ENCODE data around the gene POLRMT.

POLRMT gene

DNA sequence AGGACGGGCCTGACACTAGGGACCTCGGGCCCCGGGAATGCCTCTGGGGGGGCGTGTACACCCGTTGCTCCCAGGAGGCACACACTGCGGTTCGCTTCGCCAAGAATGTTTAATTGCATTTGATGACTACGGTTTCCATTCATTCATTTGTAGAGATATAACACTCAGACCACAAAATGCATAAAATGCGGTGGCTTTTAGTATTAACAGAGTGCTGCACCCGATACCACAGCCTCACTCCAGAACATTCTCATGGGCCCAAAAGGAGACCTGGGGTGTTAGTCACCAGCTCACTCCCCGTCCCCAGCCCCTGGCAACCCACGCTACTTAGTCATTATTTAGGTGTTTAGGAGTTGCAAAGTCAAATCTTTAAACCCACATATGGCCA, 21.9 kb downstream of the POLRMT start:
- Histone ChIP-seq H3K79me2 (no peaks in the 10 kb centered on the region), H3K4me2 (ENCODE audit: low read length) (no peak overlapping the region), H3K9me3 (ENCODE audit: control insufficient read depth, low read length) (no peaks in the 10 kb centered on the region), H3K4me1 (no peaks in the 10 kb centered on the region), H3K27me3 (ENCODE audit: control insufficient read depth, insufficient read depth, low read length) (no peaks in the 10 kb centered on the region), H3K4me3 (ENCODE audit: low read depth, low read length) (no peak overlapping the region), H3K27ac (no peak overlapping the region), H3K9ac (no peak overlapping the region), H3K36me3 (ENCODE audit: control insufficient read depth, insufficient read depth, low read length) (no peaks in the 10 kb centered on the region), H2AFZ (no peak overlapping the region)
- TF ChIP-seq, protein P1, sequence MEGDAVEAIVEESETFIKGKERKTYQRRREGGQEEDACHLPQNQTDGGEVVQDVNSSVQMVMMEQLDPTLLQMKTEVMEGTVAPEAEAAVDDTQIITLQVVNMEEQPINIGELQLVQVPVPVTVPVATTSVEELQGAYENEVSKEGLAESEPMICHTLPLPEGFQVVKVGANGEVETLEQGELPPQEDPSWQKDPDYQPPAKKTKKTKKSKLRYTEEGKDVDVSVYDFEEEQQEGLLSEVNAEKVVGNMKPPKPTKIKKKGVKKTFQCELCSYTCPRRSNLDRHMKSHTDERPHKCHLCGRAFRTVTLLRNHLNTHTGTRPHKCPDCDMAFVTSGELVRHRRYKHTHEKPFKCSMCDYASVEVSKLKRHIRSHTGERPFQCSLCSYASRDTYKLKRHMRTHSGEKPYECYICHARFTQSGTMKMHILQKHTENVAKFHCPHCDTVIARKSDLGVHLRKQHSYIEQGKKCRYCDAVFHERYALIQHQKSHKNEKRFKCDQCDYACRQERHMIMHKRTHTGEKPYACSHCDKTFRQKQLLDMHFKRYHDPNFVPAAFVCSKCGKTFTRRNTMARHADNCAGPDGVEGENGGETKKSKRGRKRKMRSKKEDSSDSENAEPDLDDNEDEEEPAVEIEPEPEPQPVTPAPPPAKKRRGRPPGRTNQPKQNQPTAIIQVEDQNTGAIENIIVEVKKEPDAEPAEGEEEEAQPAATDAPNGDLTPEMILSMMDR (IDR thresholded peaks at IDR 0.05), result no peak

DNA sequence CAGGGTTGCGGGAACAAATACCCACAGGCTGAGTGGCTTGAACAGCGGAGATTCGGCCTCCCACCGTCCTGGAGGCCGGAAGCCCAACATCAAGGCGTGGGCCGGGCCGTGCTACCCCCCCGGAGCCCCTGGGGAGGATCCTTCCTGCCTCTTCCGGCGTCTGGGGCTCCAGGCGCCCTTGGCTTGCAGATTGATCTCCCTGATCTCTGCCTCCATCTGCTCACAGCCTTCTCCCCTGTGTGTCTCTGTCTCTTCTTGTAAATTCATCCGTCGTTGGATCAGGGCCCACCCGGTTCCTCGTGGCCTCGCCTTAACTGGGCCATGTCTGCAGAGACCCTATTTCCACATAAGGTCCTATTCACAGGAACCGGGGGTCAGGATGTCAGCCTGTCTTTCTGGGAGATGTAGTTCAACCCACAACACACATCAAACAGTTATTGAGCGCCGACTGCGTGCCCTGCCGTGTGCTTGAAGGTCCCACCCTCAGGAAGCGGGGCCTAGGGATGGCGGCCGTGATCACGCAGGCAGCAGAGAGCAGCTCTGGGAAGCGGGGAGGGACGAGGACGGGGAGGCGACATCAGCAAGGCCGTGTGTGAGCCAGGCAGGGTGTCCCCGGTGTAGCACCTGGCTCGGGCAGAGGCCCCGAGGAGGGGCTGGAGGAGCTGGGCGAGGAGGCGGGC, 22.4 kb downstream of the POLRMT start:
- H3K9ac ChIP-seq, result no peak overlapping the region
- H3K27ac ChIP-seq, result peak overlapping the region; percentile 16

DNA sequence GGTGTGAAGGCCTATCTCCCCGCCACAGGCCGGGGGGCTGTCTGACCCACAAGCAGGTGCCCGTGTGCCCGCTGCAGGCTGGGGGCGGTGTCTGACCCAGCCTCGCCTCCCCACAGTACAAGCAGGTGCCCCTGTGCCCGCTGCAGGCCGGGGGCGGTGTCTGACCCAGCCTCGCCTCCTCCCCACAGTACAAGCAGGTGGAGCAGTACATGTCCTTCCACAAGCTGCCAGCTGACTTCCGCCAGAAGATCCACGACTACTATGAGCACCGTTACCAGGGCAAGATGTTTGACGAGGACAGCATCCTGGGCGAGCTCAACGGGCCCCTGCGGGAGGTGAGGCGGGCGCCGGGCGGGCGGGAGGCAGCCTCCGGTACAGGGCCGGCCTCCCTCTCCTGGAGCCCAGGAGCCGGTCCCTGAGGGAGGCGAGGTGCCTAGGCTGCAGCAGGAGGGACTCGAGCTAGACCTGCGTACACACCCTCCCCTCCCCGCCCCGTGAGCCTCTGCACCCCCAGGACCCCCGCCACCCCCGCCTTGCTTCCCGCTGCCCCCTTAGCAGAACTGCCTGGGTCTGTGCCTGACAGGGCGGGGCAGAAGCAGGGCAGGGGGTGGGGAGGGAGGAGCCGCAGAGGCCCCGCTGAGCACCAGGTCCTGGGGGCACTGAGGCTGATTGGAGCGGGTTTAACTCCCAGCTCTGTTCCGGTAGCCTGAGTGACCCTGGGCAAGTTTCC, 23.1 kb downstream of the POLRMT start:
- H3K36me3 ChIP-seq (ENCODE audit: control insufficient read depth, insufficient read depth, low read length), result no peaks in the 10 kb centered on the region
- no peak overlapping the region for H3K27ac ChIP-seq
- no peak overlapping the region for H3K4me3 ChIP-seq (ENCODE audit: low read depth, low read length)
- H3K9ac ChIP-seq, result no peak overlapping the region
- no peaks in the 10 kb centered on the region for H3K27me3 ChIP-seq (ENCODE audit: control insufficient read depth, insufficient read depth, low read length)
- no peak overlapping the region for H2AFZ ChIP-seq
- no peaks in the 10 kb centered on the region for H3K9me3 ChIP-seq (ENCODE audit: control insufficient read depth, low read length)
- TF ChIP-seq, protein P1 (IDR thresholded peaks at IDR 0.05), result no peak
- no peak overlapping the region for H3K4me2 ChIP-seq (ENCODE audit: low read length)
- H3K4me1 ChIP-seq, result no peaks in the 10 kb centered on the region
- H3K79me2 ChIP-seq, result no peaks in the 10 kb centered on the region

More for the DNA sequence above, 22.4 kb downstream of the POLRMT start:
- TF ChIP-seq, protein P1 (IDR thresholded peaks at IDR 0.05), result no peak
- H3K27me3 ChIP-seq (ENCODE audit: control insufficient read depth, insufficient read depth, low read length), result no peaks in the 10 kb centered on the region
- H3K4me1 ChIP-seq, result no peaks in the 10 kb centered on the region
- H2AFZ ChIP-seq, result no peak overlapping the region
- no peak overlapping the region for H3K4me3 ChIP-seq (ENCODE audit: low read depth, low read length)
- H3K36me3 ChIP-seq (ENCODE audit: control insufficient read depth, insufficient read depth, low read length), result no peaks in the 10 kb centered on the region
- no peaks in the 10 kb centered on the region for H3K79me2 ChIP-seq
- no peaks in the 10 kb centered on the region for H3K9me3 ChIP-seq (ENCODE audit: control insufficient read depth, low read length)
- H3K4me2 ChIP-seq (ENCODE audit: low read length), result no peak overlapping the region

DNA sequence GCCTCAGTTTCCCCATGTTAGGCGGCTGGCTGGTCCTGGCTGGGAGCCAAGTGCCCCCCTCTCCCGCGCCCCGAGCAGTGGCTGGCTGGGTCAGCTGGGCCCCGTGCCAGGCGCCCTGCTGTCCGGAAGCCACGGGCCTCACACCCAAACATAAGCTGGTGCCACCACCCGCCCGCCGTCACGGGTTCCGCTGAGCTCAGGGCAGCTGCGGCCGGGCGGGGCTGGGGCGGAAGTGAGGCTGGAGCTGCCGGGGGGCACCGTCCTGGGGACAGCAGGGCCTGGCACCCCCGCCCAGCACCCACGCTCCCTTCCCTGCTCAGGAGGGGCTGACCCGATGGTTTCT, 24.4 kb downstream of the POLRMT start:
- Histone ChIP-seq H3K36me3 (ENCODE audit: control insufficient read depth, insufficient read depth, low read length) (no peaks in the 10 kb centered on the region), H3K4me2 (ENCODE audit: low read length) (no peak overlapping the region), H3K27ac (no peak overlapping the region), H3K4me3 (ENCODE audit: low read depth, low read length) (no peak overlapping the region), H3K79me2 (no peaks in the 10 kb centered on the region), H3K27me3 (ENCODE audit: control insufficient read depth, insufficient read depth, low read length) (no peaks in the 10 kb centered on the region), H3K4me1 (no peaks in the 10 kb centered on the region), H3K9me3 (ENCODE audit: control insufficient read depth, low read length) (no peaks in the 10 kb centered on the region), H2AFZ (no peak overlapping the region), H3K9ac (no peak overlapping the region)
- TF ChIP-seq, protein P1 (IDR thresholded peaks at IDR 0.05), result no peak
